WTC11 (cell line): ENCODE measurements around the gene DRD2. TPM values are rescaled to one million over a fixed set of nuclear protein-coding genes. Genes with fewer than 3 reads are reported as not detected.

ENCODE experiments used
- ATAC-seq: fragments of 200-7000 bp; cut with Tn5 transposase; 2 replicates; pipeline ENCODE4 v1.10.0; 2021; ENCODE audit warnings: mild to moderate bottlenecking, moderate library complexity
- CTCF ChIA-PET: fragments of 300-600 bp; sonication (Branson Sonifier 250); formaldehyde crosslinking; loops from one replicate; lab custom pipeline; 2021; ENCODE audit warnings: antibody characterized with exemption; lab: Charles Lee
- POLR2A ChIA-PET: fragments of 350-600 bp; sonication (Branson Sonifier 250); formaldehyde crosslinking; loops from one replicate; lab custom pipeline; 2021; ENCODE audit warnings: antibody characterized with exemption; lab: Charles Lee
- DNase-seq: peaks from one replicate; pipeline ENCODE4 v3.0.0; 2021; ENCODE audit warnings: low spot score
- H3K27ac Mint-ChIP-seq: 2 replicates; pipeline ENCODE4 v1.8.0; 2021; ENCODE audit warnings: mixed read lengths
- H3K27me3 Mint-ChIP-seq: 2 replicates; pipeline ENCODE4 v1.8.0; 2021; ENCODE audit warnings: low read depth, mild to moderate bottlenecking, moderate library complexity, mixed read lengths
- H3K36me3 Mint-ChIP-seq: 2 replicates; pipeline ENCODE4 v1.8.0; 2021; ENCODE audit warnings: mixed read lengths
- H3K4me1 Mint-ChIP-seq: 2 replicates; pipeline ENCODE4 v1.8.0; 2022; ENCODE audit warnings: mixed read lengths
- H3K4me3 Mint-ChIP-seq: 2 replicates; pipeline ENCODE4 v1.8.0; 2021; ENCODE audit warnings: mild to moderate bottlenecking, moderate library complexity, mixed read lengths
- H3K9me3 Mint-ChIP-seq: 2 replicates; pipeline ENCODE4 v1.8.0; 2021; ENCODE audit warnings: mixed read lengths
- AFF4 ChIP-seq: sonication (generic); formaldehyde crosslinking; IDR thresholded peaks from 2 replicates; pipeline ENCODE4 v1.8.1; 2023; ENCODE audit warnings: mild to moderate bottlenecking, missing genetic modification reagents, borderline replicate concordance
- ARID4B ChIP-seq: sonication (generic); formaldehyde crosslinking; IDR thresholded peaks from 2 replicates; pipeline ENCODE4 v1.8.0; 2023; ENCODE audit warnings: missing genetic modification reagents, mild to moderate bottlenecking, borderline replicate concordance
- ERG ChIP-seq: fragments of 250-450 bp; sonication (Bioruptor Pico); IDR thresholded peaks from 2 replicates; pipeline ENCODE4 v1.8.0; 2021; ENCODE audit warnings: mild to moderate bottlenecking
- ESRRA ChIP-seq: sonication (generic); formaldehyde crosslinking; IDR thresholded peaks from 2 replicates; pipeline ENCODE4 v1.8.1; 2022; ENCODE audit warnings: mild to moderate bottlenecking, missing genetic modification reagents, borderline replicate concordance
- FOXP1 ChIP-seq: sonication (generic); formaldehyde crosslinking; IDR thresholded peaks from 2 replicates; pipeline ENCODE4 v1.8.0; 2022; ENCODE audit warnings: missing genetic modification reagents, mild to moderate bottlenecking, moderate library complexity, borderline replicate concordance
- IRF1 ChIP-seq: sonication (generic); formaldehyde crosslinking; IDR thresholded peaks from 2 replicates; pipeline ENCODE4 v1.8.0; 2023; ENCODE audit warnings: missing genetic modification reagents
- KAT7 ChIP-seq: sonication (generic); formaldehyde crosslinking; IDR thresholded peaks from 2 replicates; pipeline ENCODE4 v1.8.1; 2023; ENCODE audit warnings: missing genetic modification reagents, mild to moderate bottlenecking, borderline replicate concordance
- MAX ChIP-seq: sonication (generic); formaldehyde crosslinking; IDR thresholded peaks from 2 replicates; pipeline ENCODE4 v1.8.0; 2022; ENCODE audit warnings: mild to moderate bottlenecking, missing genetic modification reagents
- NFE2L1 ChIP-seq: sonication (generic); formaldehyde crosslinking; IDR thresholded peaks from 2 replicates; pipeline ENCODE4 v1.8.1; 2023; ENCODE audit warnings: missing genetic modification reagents
- NR1H2 ChIP-seq: sonication (generic); formaldehyde crosslinking; IDR thresholded peaks from 2 replicates; pipeline ENCODE4 v1.9.0; 2021; ENCODE audit warnings: mild to moderate bottlenecking, moderate library complexity, missing genetic modification reagents
- NR2C2 ChIP-seq: sonication (generic); formaldehyde crosslinking; IDR thresholded peaks from 2 replicates; pipeline ENCODE4 v1.8.0; 2022; ENCODE audit warnings: mild to moderate bottlenecking, missing genetic modification reagents
- NR3C1 ChIP-seq: sonication (generic); formaldehyde crosslinking; conservative IDR thresholded peaks from 2 replicates; pipeline ENCODE4 v1.8.1; 2023; ENCODE audit warnings: low read depth, mild to moderate bottlenecking, missing genetic modification reagents
- RELA ChIP-seq: sonication (generic); formaldehyde crosslinking; IDR thresholded peaks from 2 replicates; pipeline ENCODE4 v1.8.1; 2022; ENCODE audit warnings: missing genetic modification reagents, mild to moderate bottlenecking, borderline replicate concordance
- SMAD3 ChIP-seq: sonication (generic); formaldehyde crosslinking; IDR thresholded peaks from 2 replicates; pipeline ENCODE4 v1.8.0; 2022; ENCODE audit warnings: missing genetic modification reagents, mild to moderate bottlenecking, borderline replicate concordance
- TEAD4 ChIP-seq: sonication (generic); formaldehyde crosslinking; IDR thresholded peaks from 2 replicates; pipeline ENCODE4 v1.8.0; 2022; ENCODE audit warnings: mild to moderate bottlenecking, missing genetic modification reagents
- USF1 ChIP-seq: sonication (generic); formaldehyde crosslinking; IDR thresholded peaks from 2 replicates; pipeline ENCODE4 v1.8.0; 2022; ENCODE audit warnings: mild to moderate bottlenecking, missing genetic modification reagents
- ZNF532 ChIP-seq: fragments of 250-450 bp; sonication (Bioruptor Pico); IDR thresholded peaks from 2 replicates; pipeline ENCODE4 v1.9.0; 2021; ENCODE audit warnings: mild to moderate bottlenecking, borderline replicate concordance
- ZSCAN18 ChIP-seq: fragments of 250-450 bp; sonication (Bioruptor Pico); IDR thresholded peaks from 2 replicates; pipeline ENCODE4 v2.1.2; 2022; ENCODE audit warnings: mild to moderate bottlenecking, moderate library complexity
- total RNA-seq: library from RNA; stranded (reverse); gene quantifications from 3 replicates; pipeline ENCODE4 v1.2.3, GENCODE V29; 2021

Gene DRD2
- total RNA-seq, 1 experiment from 2014 or later, result 0.20 TPM

GRCh38 chr11:113372309-113372708 lies 102.9 kb downstream of the DRD2 start:
- Mint-ChIP-seq H3K4me1 (peaks cover 23% of the 10 kb centered on the region), H3K9me3 (peaks cover 3% of the 10 kb centered on the region), H3K27ac (no peak overlapping the region), H3K36me3 (no peaks in the 10 kb centered on the region), H3K4me3 (no peak overlapping the region), H3K27me3 (no peaks in the 10 kb centered on the region)
- DNase-seq, result no peak
- ChIA-PET CTCF (no interaction called here), POLR2A (no interaction called here)
- TF ChIP-seq MAX (no peak), NR1H2 (CRISPR knock-in tag) (no peak), TEAD4 (no peak), NFE2L1 (CRISPR knock-in tag) (no peak), ERG (CRISPR knock-in tag) (no peak), KAT7 (no peak), ESRRA (no peak), AFF4 (CRISPR knock-in tag) (no peak), ZSCAN18 (CRISPR knock-in tag) (no peak), SMAD3 (no peak), FOXP1 (CRISPR knock-in tag) (no peak), ZNF532 (CRISPR knock-in tag) (no peak), ARID4B (no peak), IRF1 (no peak), USF1 (CRISPR knock-in tag) (no peak), NR3C1 (CRISPR knock-in tag) (no peak), RELA (no peak), NR2C2 (no peak)
- no peak for ATAC-seq
